Endothelial cell of umbilical vein (primary cell): ENCODE measurements around the gene PTPRO.

ENCODE experiments used
- POLR2A ChIP-seq: IDR thresholded peaks from 2 replicates; pipeline ENCODE4 v1.6.1; 2012; ENCODE audit warnings: low read depth, mild to moderate bottlenecking, control low read depth, low read length
- POLR2AphosphoS5 ChIP-seq: IDR thresholded peaks from 2 replicates; pipeline ENCODE4 v1.6.1; 2012; ENCODE audit warnings: low read depth, mild to moderate bottlenecking, control low read depth, low read length, moderate library complexity; ENCODE audit not compliant: insufficient read depth
- TF ChIP-seq, protein P1 (sequence below), 2 donors: IDR thresholded peaks; 1 replicate in 1 of 2; 2 replicates in 1 of 2; pipeline ENCODE4 v1.5.1; 2011; ENCODE audit warnings: low read length in 2 of 2, mild to moderate bottlenecking in 2 of 2, moderate library complexity in 2 of 2, control low read depth in 1 of 2, inconsistent platforms in 1 of 2, low read depth in 1 of 2; ENCODE audit not compliant: insufficient read depth in 1 of 2; ENCODE audit errors: extremely low read depth in 1 of 2

DNA sequence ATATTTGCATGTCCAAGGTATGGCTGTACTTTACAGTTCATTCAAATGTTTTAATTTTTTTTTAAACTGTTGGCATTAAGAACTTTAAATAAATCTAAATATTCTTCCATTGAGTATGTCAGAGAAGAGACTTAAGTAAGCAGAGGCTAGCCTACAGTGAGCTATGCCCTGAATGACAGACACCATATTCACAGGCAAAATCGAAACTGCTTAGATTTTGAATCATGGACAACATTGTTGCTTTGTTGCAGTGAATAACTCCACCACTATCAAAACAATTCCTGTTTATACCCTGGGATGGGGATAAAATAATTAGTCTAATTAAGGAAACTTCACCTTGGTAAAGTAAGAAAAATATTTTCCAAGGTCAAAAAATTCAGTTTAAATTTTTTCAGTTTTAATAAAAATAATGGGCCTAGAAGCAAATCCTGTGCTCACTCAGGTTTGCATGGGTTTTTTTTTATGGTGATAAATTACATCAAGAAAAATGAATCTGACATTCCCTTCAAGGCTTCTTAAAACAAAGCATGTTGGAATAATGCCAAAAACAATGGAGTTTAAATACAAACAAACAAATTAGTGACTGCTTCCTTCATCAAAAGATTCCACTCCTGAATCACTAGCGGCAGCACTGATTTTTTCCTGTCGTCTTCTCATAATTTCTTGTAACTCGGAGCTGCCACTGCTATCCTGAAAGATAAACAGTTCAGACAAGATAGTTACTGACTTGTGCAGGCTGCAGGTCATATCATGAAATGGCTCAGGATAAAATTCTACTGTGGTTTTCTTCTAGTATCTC is 298.6 kb downstream of the PTPRO start:
- TF ChIP-seq POLR2AphosphoS5, result no peak
- TF ChIP-seq, protein P1, sequence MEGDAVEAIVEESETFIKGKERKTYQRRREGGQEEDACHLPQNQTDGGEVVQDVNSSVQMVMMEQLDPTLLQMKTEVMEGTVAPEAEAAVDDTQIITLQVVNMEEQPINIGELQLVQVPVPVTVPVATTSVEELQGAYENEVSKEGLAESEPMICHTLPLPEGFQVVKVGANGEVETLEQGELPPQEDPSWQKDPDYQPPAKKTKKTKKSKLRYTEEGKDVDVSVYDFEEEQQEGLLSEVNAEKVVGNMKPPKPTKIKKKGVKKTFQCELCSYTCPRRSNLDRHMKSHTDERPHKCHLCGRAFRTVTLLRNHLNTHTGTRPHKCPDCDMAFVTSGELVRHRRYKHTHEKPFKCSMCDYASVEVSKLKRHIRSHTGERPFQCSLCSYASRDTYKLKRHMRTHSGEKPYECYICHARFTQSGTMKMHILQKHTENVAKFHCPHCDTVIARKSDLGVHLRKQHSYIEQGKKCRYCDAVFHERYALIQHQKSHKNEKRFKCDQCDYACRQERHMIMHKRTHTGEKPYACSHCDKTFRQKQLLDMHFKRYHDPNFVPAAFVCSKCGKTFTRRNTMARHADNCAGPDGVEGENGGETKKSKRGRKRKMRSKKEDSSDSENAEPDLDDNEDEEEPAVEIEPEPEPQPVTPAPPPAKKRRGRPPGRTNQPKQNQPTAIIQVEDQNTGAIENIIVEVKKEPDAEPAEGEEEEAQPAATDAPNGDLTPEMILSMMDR (IDR thresholded peaks at IDR 0.05; ENCODE audit: extremely low read depth in 1 of 2, insufficient read depth in 1 of 2, low read depth in 1 of 2, low read length in 2 of 2), result no peak
- TF ChIP-seq POLR2A, result no peak
